PFSK-1 (cell line): ENCODE data around the gene ZFP57.
A peak's percentile ranks its signal among the peaks of the same experiment; 100 is the strongest.

Source experiments
- FOXP2 ChIP-seq: optimal IDR thresholded peaks from 2 replicates; pipeline ENCODE3; 2011; ENCODE audit warnings: borderline replicate concordance, control low read depth, inconsistent platforms; ENCODE audit not compliant: insufficient read depth; ENCODE audit errors: extremely low read length, extremely low read depth
- POLR2AphosphoS5 ChIP-seq: IDR thresholded peaks from 2 replicates; pipeline ENCODE4 v1.6.1; 2012; ENCODE audit warnings: low read depth, mild to moderate bottlenecking, control low read depth, low read length, moderate library complexity
- REST ChIP-seq, 2 experiments: IDR thresholded peaks; 2 replicates each; pipeline versions ENCODE4 v1.6.1 to v1.8.0; 2011 to 2012; ENCODE audit warnings: low read depth in 2 of 2, low read length in 2 of 2, control low read depth in 1 of 2, inconsistent platforms in 1 of 2, mild to moderate bottlenecking in 1 of 2, moderate library complexity in 1 of 2; ENCODE audit not compliant: insufficient read depth in 1 of 2
- SIN3A ChIP-seq: IDR thresholded peaks from 2 replicates; pipeline ENCODE4 v1.6.1; 2012; ENCODE audit warnings: mild to moderate bottlenecking, low read length, moderate library complexity, borderline replicate concordance; ENCODE audit not compliant: insufficient read depth
- TAF1 ChIP-seq: IDR thresholded peaks from 2 replicates; pipeline ENCODE4 v1.6.1; 2012; ENCODE audit warnings: low read length, control low read depth, borderline replicate concordance; ENCODE audit not compliant: insufficient read depth

ZFP57 gene

GRCh38 chr6:29679962-29680361 is 990 bp downstream of the ZFP57 start:
- no peak for TF ChIP-seq SIN3A
- TF ChIP-seq REST (IDR thresholded peaks at IDR 0.05; ENCODE audit: insufficient read depth in 1 of 2, low read depth in 2 of 2, low read length in 2 of 2): no peak
- no peak for TF ChIP-seq TAF1
- TF ChIP-seq FOXP2: no peak
- TF ChIP-seq POLR2AphosphoS5: no peak

GRCh38 chr6:29678114-29678513 is 2.8 kb downstream of the ZFP57 start:
- no peak for TF ChIP-seq REST (IDR thresholded peaks at IDR 0.05; ENCODE audit: insufficient read depth in 1 of 2, low read depth in 2 of 2, low read length in 2 of 2)
- TF ChIP-seq TAF1: no peak
- no peak for TF ChIP-seq POLR2AphosphoS5
- no peak for TF ChIP-seq FOXP2
- no peak for TF ChIP-seq SIN3A

- peak; percentile 53; the same call in 1 of the 2 replicates for TF ChIP-seq SIN3A
- TF ChIP-seq REST (IDR thresholded peaks at IDR 0.05; ENCODE audit: insufficient read depth in 1 of 2, low read depth in 2 of 2, low read length in 2 of 2): peak in 1 of 2 experiments; percentile 42; a peak in 1 of 4 replicates
- no peak for TF ChIP-seq POLR2AphosphoS5
- TF ChIP-seq TAF1: no peak
- TF ChIP-seq FOXP2: no peak
Observed at GRCh38 chr6:29676981-29677601, 3.9 kb downstream of the ZFP57 start.

- TF ChIP-seq POLR2AphosphoS5 (no peak), SIN3A (no peak), TAF1 (no peak), FOXP2 (no peak), REST (IDR thresholded peaks at IDR 0.05; ENCODE audit: insufficient read depth in 1 of 2, low read depth in 2 of 2, low read length in 2 of 2) (no peak)
Observed at GRCh38 chr6:29675561-29675960, 5.4 kb downstream of the ZFP57 start.

GRCh38 chr6:29674008-29674407 is 6.9 kb downstream of the ZFP57 start:
- TF ChIP-seq POLR2AphosphoS5 (no peak), FOXP2 (no peak)
